ENCODE measurements around the gene DTX1.

DNA sequence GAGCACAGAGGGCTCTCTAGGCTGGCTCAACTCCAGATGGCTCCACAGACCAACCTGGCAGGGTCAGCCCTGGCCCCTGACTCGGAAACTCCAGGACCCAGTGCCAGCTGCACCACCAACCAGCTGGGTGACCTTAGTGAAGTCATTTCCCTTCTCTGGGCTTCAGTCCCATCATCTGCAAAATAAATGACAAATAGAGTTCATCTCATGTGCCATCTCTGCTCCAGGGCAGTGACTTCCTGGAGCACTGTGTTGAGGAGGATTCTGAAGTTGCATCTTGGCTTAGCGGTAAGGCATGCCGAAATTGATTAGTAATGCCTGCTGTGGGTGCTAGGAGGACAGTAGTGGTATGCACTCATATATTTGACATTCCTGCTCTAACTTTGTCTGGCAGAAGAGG is 31.5 kb downstream of the DTX1 start:
- TF ChIP-seq, protein P1, sequence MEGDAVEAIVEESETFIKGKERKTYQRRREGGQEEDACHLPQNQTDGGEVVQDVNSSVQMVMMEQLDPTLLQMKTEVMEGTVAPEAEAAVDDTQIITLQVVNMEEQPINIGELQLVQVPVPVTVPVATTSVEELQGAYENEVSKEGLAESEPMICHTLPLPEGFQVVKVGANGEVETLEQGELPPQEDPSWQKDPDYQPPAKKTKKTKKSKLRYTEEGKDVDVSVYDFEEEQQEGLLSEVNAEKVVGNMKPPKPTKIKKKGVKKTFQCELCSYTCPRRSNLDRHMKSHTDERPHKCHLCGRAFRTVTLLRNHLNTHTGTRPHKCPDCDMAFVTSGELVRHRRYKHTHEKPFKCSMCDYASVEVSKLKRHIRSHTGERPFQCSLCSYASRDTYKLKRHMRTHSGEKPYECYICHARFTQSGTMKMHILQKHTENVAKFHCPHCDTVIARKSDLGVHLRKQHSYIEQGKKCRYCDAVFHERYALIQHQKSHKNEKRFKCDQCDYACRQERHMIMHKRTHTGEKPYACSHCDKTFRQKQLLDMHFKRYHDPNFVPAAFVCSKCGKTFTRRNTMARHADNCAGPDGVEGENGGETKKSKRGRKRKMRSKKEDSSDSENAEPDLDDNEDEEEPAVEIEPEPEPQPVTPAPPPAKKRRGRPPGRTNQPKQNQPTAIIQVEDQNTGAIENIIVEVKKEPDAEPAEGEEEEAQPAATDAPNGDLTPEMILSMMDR (optimal IDR thresholded peaks at IDR 0.05 in 1 of 3, IDR thresholded peaks at IDR 0.05 in 1 of 3, conservative IDR thresholded peaks at IDR 0.05 in 1 of 3; ENCODE audit: extremely low read depth in 1 of 3, insufficient read depth in 2 of 3, low read length in 3 of 3) = no peak
- no peak for TF ChIP-seq EZH2 (IDR thresholded peaks at IDR 0.05; ENCODE audit: low read length)

All from keratinocyte (primary cell).